Common myeloid progenitor, CD34-positive (primary cell): ENCODE results near the gene FOXQ1.

Experiments
- CTCF ChIA-PET: fragments of 350-600 bp; sonication (Branson Sonifier 250); formaldehyde crosslinking; loops from one replicate; lab custom pipeline; 2021; ENCODE audit warnings: antibody characterized with exemption; lab: Charles Lee
- POLR2A ChIA-PET: fragments of 350-600 bp; sonication (Branson Sonifier 250); formaldehyde crosslinking; loops from one replicate; lab custom pipeline; 2021; ENCODE audit warnings: antibody characterized with exemption; lab: Charles Lee
- DNase-seq, 3 donors: peaks; one replicate each; pipeline versions ENCODE4 v3.0.0 to v3.0.0-alpha.2; 2013
- H3K27ac ChIP-seq, 2 experiments: 1 replicate in 1 of 2; 2 replicates in 1 of 2; pipeline ENCODE4 v1.7.0; 2013; ENCODE audit warnings: inconsistent platforms in 2 of 2, low read length in 2 of 2, mild to moderate bottlenecking in 2 of 2, low read depth in 1 of 2, moderate library complexity in 1 of 2; ENCODE audit not compliant: severe bottlenecking in 2 of 2, insufficient read depth in 1 of 2, poor library complexity in 1 of 2
- H3K27me3 ChIP-seq, 5 experiments: replicated peaks in 2 of 5; 1 replicate in 3 of 5; 2 replicates in 2 of 5; pipeline versions ENCODE4 v1.6.1 to v1.7.0; 2013; ENCODE audit warnings: low read length in 4 of 5, mild to moderate bottlenecking in 2 of 5, moderate library complexity in 2 of 5, inconsistent platforms in 1 of 5; ENCODE audit not compliant: insufficient read depth in 5 of 5, control insufficient read depth in 4 of 5
- H3K36me3 ChIP-seq, 4 experiments: 1 replicate in 2 of 4; 2 replicates in 2 of 4; pipeline versions ENCODE4 v1.6.1 to v1.7.0; 2013; ENCODE audit warnings: low read length in 3 of 4, control low read depth in 1 of 4, mild to moderate bottlenecking in 1 of 4; ENCODE audit not compliant: control insufficient read depth in 4 of 4, insufficient read depth in 4 of 4
- H3K4me1 ChIP-seq, 4 experiments: 1 replicate in 3 of 4; 2 replicates in 1 of 4; pipeline versions ENCODE4 v1.6.1 to v1.7.1; 2013; ENCODE audit warnings: low read length in 3 of 4, mild to moderate bottlenecking in 3 of 4, control low read depth in 1 of 4, inconsistent platforms in 1 of 4, moderate library complexity in 1 of 4; ENCODE audit not compliant: control insufficient read depth in 4 of 4, insufficient read depth in 4 of 4; ENCODE audit errors: control extremely low read depth in 1 of 4
- H3K4me3 ChIP-seq, 7 experiments: 1 replicate in 4 of 7; 2 replicates in 3 of 7; pipeline versions ENCODE4 v1.5.1 to v1.7.0; 2013; ENCODE audit warnings: mild to moderate bottlenecking in 7 of 7, low read length in 6 of 7, moderate library complexity in 6 of 7, inconsistent platforms in 2 of 7, low read depth in 2 of 7, control low read depth in 1 of 7; ENCODE audit not compliant: insufficient read depth in 4 of 7, control insufficient read depth in 1 of 7; ENCODE audit errors: extremely low read depth in 1 of 7
- H3K9me3 ChIP-seq, 5 experiments: 1 replicate in 4 of 5; 2 replicates in 1 of 5; pipeline versions ENCODE4 v1.6.1 to v1.7.1; 2013; ENCODE audit warnings: low read length in 4 of 5, mild to moderate bottlenecking in 2 of 5, inconsistent platforms in 1 of 5, low read depth in 1 of 5, moderate library complexity in 1 of 5; ENCODE audit not compliant: control insufficient read depth in 4 of 5, insufficient read depth in 2 of 5; ENCODE audit errors: control extremely low read depth in 1 of 5
- WGBS: methylation state at CpG from one replicate; pipeline ENCODE4 v1.1.5; 2013; ENCODE audit not compliant: insufficient coverage; 5-methylcytosine and 5-hydroxymethylcytosine counted together

Gene FOXQ1

GRCh38 chr6:1267057-1267732 is 44.7 kb upstream of the FOXQ1 start:
- 85% methylated on average over 7 of the region's 8 CpGs for WGBS
- Histone ChIP-seq H3K36me3 (no peaks in the 10 kb centered on the region), H3K27me3 (peaks cover 0 to 25% (median 2%) of the 10 kb centered on the region in 5 experiments), H3K9me3 (peaks cover 0 to 10% (median 8%) of the 10 kb centered on the region in 5 experiments), H3K4me1 (no peaks in the 10 kb centered on the region), H3K4me3 (no peak overlapping the region), H3K27ac (no peak overlapping the region)
- no peak for DNase-seq
- CTCF ChIA-PET = no interaction called here
- POLR2A ChIA-PET = no interaction called here

- POLR2A ChIA-PET = no interaction called here
- Histone ChIP-seq H3K36me3 (no peaks in the 10 kb centered on the region), H3K9me3 (peaks cover 0 to 18% (median 12%) of the 10 kb centered on the region in 5 experiments), H3K27ac (no peak overlapping the region), H3K4me3 (no peak overlapping the region), H3K27me3 (peaks cover 0 to 25% (median 2%) of the 10 kb centered on the region in 5 experiments), H3K4me1 (no peaks in the 10 kb centered on the region)
- 95% methylated on average over 14 of the region's 18 CpGs for WGBS
- CTCF ChIA-PET = no interaction called here
- DNase-seq = no peak
Measured at GRCh38 chr6:1267790-1268762, 43.8 kb upstream of the FOXQ1 start.

GRCh38 chr6:1271071-1271763 is 40.7 kb upstream of the FOXQ1 start:
- no peak overlapping the region for H3K4me3 ChIP-seq
- no peaks in the 10 kb centered on the region for H3K4me1 ChIP-seq
- no peak for DNase-seq
- POLR2A ChIA-PET = no interaction called here
- H3K9me3 ChIP-seq = peaks cover 0 to 21% (median 13%) of the 10 kb centered on the region in 5 experiments
- CTCF ChIA-PET = no interaction called here
- 98% methylated on average over 10 of the region's 11 CpGs for WGBS
- peaks cover 0 to 25% (median 4%) of the 10 kb centered on the region in 5 experiments for H3K27me3 ChIP-seq
- H3K27ac ChIP-seq = no peak overlapping the region
- H3K36me3 ChIP-seq = no peaks in the 10 kb centered on the region

GRCh38 chr6:1278061-1278720 is 33.7 kb upstream of the FOXQ1 start:
- POLR2A ChIA-PET = no interaction called here
- WGBS = 100% methylated on average over 2 of the region's 5 CpGs

GRCh38 chr6:1279065-1279464 is 32.8 kb upstream of the FOXQ1 start:
- H3K9me3 ChIP-seq = no peaks in the 10 kb centered on the region
- no peaks in the 10 kb centered on the region for H3K4me1 ChIP-seq
- H3K36me3 ChIP-seq = no peaks in the 10 kb centered on the region
- no peak overlapping the region for H3K4me3 ChIP-seq
- ChIA-PET POLR2A (no interaction called here), CTCF (no interaction called here)
- no peak for DNase-seq
- WGBS = 100% methylated on average over 2 of the region's 4 CpGs
- no peak overlapping the region for H3K27ac ChIP-seq
- peaks cover 0 to 47% (median 10%) of the 10 kb centered on the region in 5 experiments for H3K27me3 ChIP-seq

More at GRCh38 chr6:1278061-1278720, 33.7 kb upstream of the FOXQ1 start:
- CTCF ChIA-PET = no interaction called here
- Histone ChIP-seq H3K36me3 (no peaks in the 10 kb centered on the region), H3K4me3 (no peak overlapping the region), H3K27me3 (peaks cover 0 to 46% (median 7%) of the 10 kb centered on the region in 5 experiments), H3K4me1 (no peaks in the 10 kb centered on the region), H3K9me3 (peaks cover 0 to 4% (median 0%) of the 10 kb centered on the region in 5 experiments), H3K27ac (no peak overlapping the region)
- DNase-seq = no peak

- ChIA-PET POLR2A (no interaction called here), CTCF (interaction anchor here (0.8 kb wide), 1 partner anchor 156 kb away, joined by 3 read pairs; no protein-coding TSS in a partner anchor)
- no peak overlapping the region for H3K4me3 ChIP-seq
- WGBS = 100% methylated on average over 6 of the region's 8 CpGs
- no peak overlapping the region for H3K27ac ChIP-seq
- no peaks in the 10 kb centered on the region for H3K9me3 ChIP-seq
- H3K36me3 ChIP-seq = no peaks in the 10 kb centered on the region
- peaks cover 0 to 6% (median 0%) of the 10 kb centered on the region in 4 experiments for H3K4me1 ChIP-seq
- peaks cover 0 to 47% (median 10%) of the 10 kb centered on the region in 5 experiments for H3K27me3 ChIP-seq
- no peak for DNase-seq
Measured at GRCh38 chr6:1280666-1281300, 31.1 kb upstream of the FOXQ1 start.
